Measurements from ENCODE around the gene URAD.
"Not testable (repeated sequence)": the region's sequence is repeated elsewhere in the genome, so short reads cannot be mapped to it uniquely, and the experiment has no call there.

The URAD gene

GRCh38 chr13:27973961-27974662 is 14.4 kb downstream of the URAD start:
- in situ Hi-C loops (cut with MboI; ENCODE audit: low pct_unique_long_range_greater_than_20kb, low sequenced_read_pairs), result no loop called here
- no peak for DNase-seq

GRCh38 chr13:27973291-27973690 is 15.2 kb downstream of the URAD start:
- no peak for DNase-seq
- in situ Hi-C loops (cut with MboI; ENCODE audit: low pct_unique_long_range_greater_than_20kb, low sequenced_read_pairs), result no loop called here

GRCh38 chr13:27972478-27972820 is 16.0 kb downstream of the URAD start:
- DNase-seq, result no peak
- in situ Hi-C loops (cut with MboI; ENCODE audit: low pct_unique_long_range_greater_than_20kb, low sequenced_read_pairs), result no loop called here

GRCh38 chr13:27971776-27972477 is 16.6 kb downstream of the URAD start:
- in situ Hi-C loops (cut with MboI; ENCODE audit: low pct_unique_long_range_greater_than_20kb, low sequenced_read_pairs), result no loop called here
- no peak for DNase-seq

GRCh38 chr13:27971236-27971645 is 17.3 kb downstream of the URAD start:
- in situ Hi-C loops (cut with MboI; ENCODE audit: low pct_unique_long_range_greater_than_20kb, low sequenced_read_pairs), result no loop called here
- DNase-seq, result no peak

GRCh38 chr13:27970382-27971235 is 17.9 kb downstream of the URAD start:
- DNase-seq, result no peak
- in situ Hi-C loops (cut with MboI; ENCODE audit: low pct_unique_long_range_greater_than_20kb, low sequenced_read_pairs), result no loop called here

GRCh38 chr13:27969866-27970229 is 18.6 kb downstream of the URAD start:
- no peak for DNase-seq
- in situ Hi-C loops (cut with MboI; ENCODE audit: low pct_unique_long_range_greater_than_20kb, low sequenced_read_pairs), result no loop called here

GRCh38 chr13:27969082-27969865 is 19.2 kb downstream of the URAD start, which contains the start of gene CDX2:
Gene CDX2, minus strand, starts transcription at chr13:27969315. Its CDS starts 309 bp downstream, at chr13:27969006.
- in situ Hi-C loops (cut with MboI; ENCODE audit: low pct_unique_long_range_greater_than_20kb, low sequenced_read_pairs), result no loop called here
- DNase-seq, result peak; percentile 81

- DNase-seq, result peak; percentile 58
- in situ Hi-C loops (cut with MboI; ENCODE audit: low pct_unique_long_range_greater_than_20kb, low sequenced_read_pairs), result no loop called here
Measured at GRCh38 chr13:27968316-27969081, 20.0 kb downstream of the URAD start.

- in situ Hi-C loops (cut with MboI; ENCODE audit: low pct_unique_long_range_greater_than_20kb, low sequenced_read_pairs), result no loop called here
- DNase-seq, result no peak
Measured at GRCh38 chr13:27967736-27968315, 20.7 kb downstream of the URAD start.

GRCh38 chr13:27967203-27967735 is 21.2 kb downstream of the URAD start:
- in situ Hi-C loops (cut with MboI; ENCODE audit: low pct_unique_long_range_greater_than_20kb, low sequenced_read_pairs), result no loop called here

GRCh38 chr13:27966641-27967202 is 21.8 kb downstream of the URAD start:
- in situ Hi-C loops (cut with MboI; ENCODE audit: low pct_unique_long_range_greater_than_20kb, low sequenced_read_pairs), result no loop called here
- no peak for DNase-seq

More at GRCh38 chr13:27967203-27967735, 21.2 kb downstream of the URAD start:
- DNase-seq, result peak; percentile 91

- in situ Hi-C loops (cut with MboI; ENCODE audit: low pct_unique_long_range_greater_than_20kb, low sequenced_read_pairs), result no loop called here
- DNase-seq, result no peak
Measured at GRCh38 chr13:27965740-27966640, 22.5 kb downstream of the URAD start.

- in situ Hi-C loops (cut with MboI; ENCODE audit: low pct_unique_long_range_greater_than_20kb, low sequenced_read_pairs), result no loop called here
- no peak for DNase-seq
Measured at GRCh38 chr13:27965343-27965739, 23.2 kb downstream of the URAD start.

- DNase-seq, result no peak
- in situ Hi-C loops (cut with MboI; ENCODE audit: low pct_unique_long_range_greater_than_20kb, low sequenced_read_pairs), result no loop called here
Measured at GRCh38 chr13:27964741-27965323, 23.7 kb downstream of the URAD start.

- in situ Hi-C loops (cut with MboI; ENCODE audit: low pct_unique_long_range_greater_than_20kb, low sequenced_read_pairs); DNase-seq: not testable (repeated sequence)
Measured at GRCh38 chr13:27964206-27964605, 24.3 kb downstream of the URAD start.
